AG04449 (cell line): ENCODE data around the gene ANKS1B.

Experiments used
- CTCF ChIA-PET: fragments of 350-600 bp; formaldehyde crosslinking; extraction: SDS; loops from one replicate; lab custom pipeline; 2021; ENCODE audit warnings: antibody characterized with exemption; lab: Yijun Ruan, JAX
- POLR2A ChIA-PET: fragments of 400-600, 350-600 bp; formaldehyde crosslinking; extraction: SDS; loops from one replicate; lab custom pipeline; 2020; ENCODE audit warnings: antibody characterized with exemption, inconsistent platforms; lab: Yijun Ruan, JAX
- DNase-seq: peaks from one replicate; pipeline ENCODE4 v3.0.0-alpha.2; 2010; ENCODE audit warnings: low read depth, low spot score
- H3K4me3 ChIP-seq: 2 replicates; pipeline ENCODE4 v1.5.1; 2011; ENCODE audit warnings: low read depth, mild to moderate bottlenecking, control low read depth, low read length
- CTCF ChIP-seq: IDR thresholded peaks from one replicate; pipeline ENCODE4 v1.5.1; 2011; ENCODE audit warnings: mild to moderate bottlenecking, moderate library complexity, low read length, control low read depth, inconsistent platforms; ENCODE audit not compliant: insufficient read depth; ENCODE audit errors: missing control alignments

Gene ANKS1B

GRCh38 chr12:98999559-98999958 lies 985.2 kb downstream of the ANKS1B start:
- H3K4me3 ChIP-seq: no peak overlapping the region
- POLR2A ChIA-PET: no interaction called here
- no peak for TF ChIP-seq CTCF
- DNase-seq: no peak
- CTCF ChIA-PET: interaction anchor here (0.7 to 4.4 kb wide), 23 partner anchors 10 to 599 kb away, joined by 3 to 52 read pairs (median 6); no protein-coding TSS in a partner anchor

GRCh38 chr12:98998697-98999299 lies 985.9 kb downstream of the ANKS1B start:
- peak; percentile 3 for DNase-seq
- POLR2A ChIA-PET: no interaction called here
- CTCF ChIA-PET: interaction anchor here (0.5 to 4.4 kb wide), 36 partner anchors 8 to 1375 kb away, joined by 3 to 52 read pairs (median 4); no protein-coding TSS in a partner anchor
- no peak overlapping the region for H3K4me3 ChIP-seq
- TF ChIP-seq CTCF: peak; percentile 31

- ChIA-PET CTCF (interaction anchor here (0.8 to 4.4 kb wide), 21 partner anchors 9 to 580 kb away, joined by 3 to 52 read pairs (median 6); no protein-coding TSS in a partner anchor), POLR2A (no interaction called here)
- no peak for DNase-seq
- no peak for TF ChIP-seq CTCF
- H3K4me3 ChIP-seq: no peak overlapping the region
Observed at GRCh38 chr12:98997899-98998298, 986.8 kb downstream of the ANKS1B start.

GRCh38 chr12:98990648-98991047 lies 994.1 kb downstream of the ANKS1B start:
- TF ChIP-seq CTCF: no peak
- no peak overlapping the region for H3K4me3 ChIP-seq
- ChIA-PET POLR2A (no interaction called here), CTCF (interaction anchor here (2.9 kb wide), 1 partner anchor 8 kb away, joined by 10 read pairs; no protein-coding TSS in a partner anchor)
- no peak for DNase-seq

GRCh38 chr12:98985156-98985555 lies 999.6 kb downstream of the ANKS1B start:
- CTCF ChIA-PET: interaction anchor here (2.0 kb wide), 1 partner anchor 13 kb away, joined by 6 read pairs; no protein-coding TSS in a partner anchor
- no peak overlapping the region for H3K4me3 ChIP-seq
- POLR2A ChIA-PET: no interaction called here
- no peak for TF ChIP-seq CTCF
- no peak for DNase-seq

GRCh38 chr12:98983647-98984046 lies 1001.1 kb downstream of the ANKS1B start:
- ChIA-PET POLR2A (no interaction called here), CTCF (interaction anchor here (2.0 kb wide), 1 partner anchor 15 kb away, joined by 6 read pairs; no protein-coding TSS in a partner anchor)
- no peak for DNase-seq
- TF ChIP-seq CTCF: no peak
- H3K4me3 ChIP-seq: no peak overlapping the region
